NCI-H2029 treated with DMSO at 0.1 percent for 48 hours (cell line): ENCODE measurements around the gene TBC1D8.

Experiments
- DNase-seq: peaks from one replicate; lab custom pipeline; 2025; lab: John Stamatoyannopoulos, UW

Gene TBC1D8

DNA sequence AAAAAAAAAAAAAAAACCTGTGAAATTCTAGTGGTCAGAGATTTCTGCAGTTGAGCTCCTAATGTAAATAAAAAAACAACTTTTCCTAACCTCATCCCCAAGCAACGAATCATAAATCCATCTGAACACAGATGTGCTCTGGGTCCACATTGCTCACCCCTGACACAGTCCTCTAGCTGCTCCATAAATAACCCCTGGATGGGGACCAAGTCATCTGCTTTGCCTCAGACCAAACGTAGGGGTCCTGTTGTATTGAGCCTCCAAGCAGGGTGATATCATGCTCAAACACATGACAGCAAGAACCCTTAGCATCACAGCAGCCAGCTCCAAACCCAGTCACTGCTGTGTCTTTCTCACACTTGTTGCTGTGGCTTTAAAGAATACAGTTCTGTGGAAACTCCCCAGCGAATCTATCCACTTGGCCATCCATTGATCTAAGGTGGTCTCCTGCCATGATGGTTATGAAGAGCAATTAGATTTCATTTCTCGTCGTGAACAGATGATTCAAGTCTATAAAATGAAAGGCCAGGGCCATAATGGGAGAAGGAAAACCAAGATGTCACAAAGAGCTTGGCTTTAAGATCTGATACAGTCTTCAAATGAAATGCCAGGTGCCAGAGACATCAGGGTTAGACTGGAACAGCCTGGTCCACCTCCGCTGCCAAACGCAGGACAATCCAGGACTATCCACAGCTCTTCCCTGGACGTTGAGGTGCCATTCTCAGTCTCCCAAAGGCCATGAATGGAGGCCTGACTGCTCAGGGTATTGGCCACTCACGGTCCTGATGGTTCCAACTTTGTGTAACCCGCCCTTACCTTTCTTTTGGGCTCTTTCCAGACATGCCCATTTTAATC lies 39.0 kb downstream of the TBC1D8 start:
- no peak for DNase-seq

DNA sequence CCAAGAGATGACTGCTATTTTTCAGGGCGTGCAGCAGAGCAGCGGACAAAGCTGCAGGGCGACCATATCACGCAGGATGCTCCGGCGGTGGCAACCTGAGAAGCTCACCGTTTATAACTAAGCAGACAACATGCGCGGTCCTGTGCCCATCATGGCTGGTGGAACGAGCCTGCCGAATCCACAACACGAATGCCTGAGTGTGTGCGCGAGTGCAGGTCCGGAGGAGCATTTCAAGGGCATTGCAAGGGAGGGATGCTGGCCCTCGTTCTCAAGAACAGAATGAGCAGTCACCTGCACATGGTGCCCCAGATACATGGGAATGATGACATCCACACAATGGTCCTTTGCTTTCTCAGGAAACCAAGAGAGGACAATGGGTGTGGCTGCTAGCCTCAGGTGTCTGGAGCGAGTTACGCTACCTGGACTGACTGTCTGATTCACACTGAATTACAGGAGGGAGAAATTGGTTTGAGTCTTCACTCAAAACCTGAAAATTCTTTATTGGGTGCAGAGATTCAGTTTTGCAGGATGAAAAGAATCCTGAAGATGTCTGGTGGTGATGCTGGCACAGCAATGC lies 39.8 kb downstream of the TBC1D8 start:
- DNase-seq: no peak

DNA sequence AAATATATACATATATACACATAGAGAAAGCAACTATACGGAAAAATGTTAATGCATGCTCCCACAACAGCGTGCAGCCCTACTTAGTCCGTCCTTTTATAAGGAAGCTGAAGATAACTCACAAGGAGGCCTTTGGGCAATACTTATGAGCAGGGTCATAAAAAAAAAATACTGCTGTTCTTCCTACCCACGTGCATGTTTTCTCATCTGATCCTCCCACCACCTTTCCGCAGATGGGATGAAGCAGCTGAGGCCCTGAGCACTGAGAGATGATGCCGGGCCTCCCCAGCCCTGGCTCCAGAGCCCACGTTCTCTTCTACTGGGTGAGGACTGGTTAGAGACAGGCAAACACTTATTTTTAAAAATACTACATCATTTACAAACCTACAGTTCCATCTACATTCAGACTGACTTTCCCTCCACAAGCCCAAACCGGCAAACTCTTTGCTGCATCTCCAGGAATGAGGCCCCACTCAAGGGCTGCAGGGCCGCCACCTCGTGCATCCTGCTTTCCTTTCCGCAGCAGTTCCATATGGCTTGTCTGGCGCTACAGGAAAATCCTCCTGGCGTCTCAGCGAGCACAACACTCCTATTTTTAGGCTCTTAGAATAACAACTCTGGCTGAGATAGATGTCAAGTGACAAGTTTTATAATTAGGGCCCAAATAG lies 41.6 kb downstream of the TBC1D8 start:
- DNase-seq: no peak

DNA sequence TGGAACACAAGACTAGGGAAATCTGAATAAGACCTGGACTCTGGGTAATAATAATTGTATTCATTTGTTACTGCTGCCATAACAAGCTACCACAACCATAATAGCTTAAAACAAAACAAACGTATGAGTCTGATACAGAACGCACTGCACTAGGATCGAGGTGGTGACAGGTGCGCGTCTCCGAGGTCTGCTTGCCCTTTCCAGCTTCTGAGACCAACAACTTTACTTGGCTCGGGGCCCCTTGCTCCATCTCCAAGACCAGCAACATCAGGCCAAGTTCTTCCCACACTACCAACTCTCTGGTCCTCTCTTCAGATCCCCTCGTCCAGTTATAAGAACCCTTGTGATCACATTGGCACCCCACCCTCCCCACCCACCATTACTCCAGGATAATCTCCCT lies 42.8 kb downstream of the TBC1D8 start:
- no peak for DNase-seq

DNA sequence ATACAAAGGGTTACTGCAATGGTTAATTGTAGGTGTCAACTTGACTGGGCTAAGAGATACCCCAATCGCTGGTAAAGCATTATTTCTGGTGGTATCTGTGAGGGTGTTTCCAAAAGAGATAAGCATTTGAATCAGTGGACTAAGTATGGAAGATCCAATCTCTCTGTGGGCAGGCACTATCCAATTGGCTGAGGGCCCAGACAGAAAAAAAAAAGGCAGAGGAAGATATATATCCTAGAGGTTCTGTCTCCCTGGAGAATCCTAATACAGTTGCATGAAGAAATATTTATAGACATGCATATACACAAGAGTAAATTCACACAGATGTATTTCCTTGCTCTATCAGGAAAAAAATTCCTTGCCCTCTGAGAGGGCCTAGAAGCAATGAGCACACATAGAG lies 43.9 kb downstream of the TBC1D8 start:
- no peak for DNase-seq

DNA sequence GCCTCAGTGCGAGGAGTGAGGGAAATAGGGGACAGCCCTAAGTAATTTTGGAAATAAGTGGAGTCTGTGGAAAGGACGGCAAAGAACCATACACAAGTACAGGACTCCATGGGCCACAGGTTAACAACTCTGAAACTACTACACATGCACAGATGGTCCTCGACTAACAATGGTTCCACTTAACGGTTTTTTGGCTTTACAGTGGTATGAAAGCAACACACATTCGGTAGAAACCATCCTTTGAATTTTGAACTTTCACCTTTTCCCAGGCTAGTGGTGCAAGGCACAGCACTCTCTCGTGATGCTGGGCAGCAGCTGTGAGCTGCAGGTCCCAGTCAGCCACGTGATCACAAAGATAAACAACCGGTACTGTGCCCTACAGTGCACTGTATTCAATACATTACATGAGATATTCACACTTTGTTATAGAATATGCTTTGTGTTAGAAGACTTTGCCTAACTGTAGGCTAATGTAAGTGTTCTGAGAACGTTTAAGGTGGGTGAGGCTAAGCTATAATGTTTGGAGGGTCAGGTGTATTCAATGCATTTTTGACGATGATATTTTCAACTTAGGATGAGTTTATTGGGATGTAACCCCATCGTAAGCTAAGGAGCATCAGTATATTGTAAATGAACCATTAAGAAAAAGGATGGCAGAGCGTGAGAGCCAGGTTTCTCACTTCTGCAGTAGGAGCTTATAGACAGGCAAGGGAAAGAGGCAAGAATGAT lies 44.6 kb downstream of the TBC1D8 start:
- DNase-seq: no peak

DNA sequence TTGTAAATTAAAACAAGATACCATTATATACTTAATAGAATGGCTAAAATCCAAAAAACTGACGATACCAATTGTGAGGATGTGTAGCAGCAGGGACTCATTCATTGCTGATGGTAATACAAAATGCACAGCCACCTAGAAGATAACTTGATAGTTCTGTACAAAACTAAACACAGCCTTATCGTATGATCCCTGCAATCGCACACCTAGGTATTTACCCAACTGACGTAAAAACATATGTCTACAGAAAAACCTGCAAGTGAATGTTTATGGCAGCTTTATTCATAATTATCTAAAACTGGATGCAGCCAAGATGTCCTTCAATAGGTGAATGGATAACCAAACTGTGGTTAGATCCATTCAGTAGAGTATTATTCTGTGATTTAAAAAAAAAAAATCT lies 45.5 kb downstream of the TBC1D8 start:
- no peak for DNase-seq

DNA sequence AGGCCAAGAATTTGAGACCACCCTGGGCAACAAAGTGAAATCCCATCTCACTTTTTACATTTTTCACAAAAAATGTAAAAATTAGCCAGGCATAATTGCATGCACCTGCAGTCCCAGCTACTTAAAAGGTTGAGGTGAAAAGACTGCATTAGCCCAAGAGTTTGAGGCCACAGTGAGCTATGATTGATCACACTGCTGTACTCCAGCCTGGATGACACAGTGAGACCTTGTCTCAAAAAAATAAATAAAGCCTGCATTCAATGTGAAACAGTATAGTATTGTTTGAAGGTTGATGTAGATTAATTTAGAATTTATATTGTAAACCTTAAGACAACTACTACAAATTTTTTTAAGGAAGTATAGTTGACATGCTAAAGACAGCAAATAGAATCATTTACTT lies 53.5 kb downstream of the TBC1D8 start:
- no peak for DNase-seq

DNA sequence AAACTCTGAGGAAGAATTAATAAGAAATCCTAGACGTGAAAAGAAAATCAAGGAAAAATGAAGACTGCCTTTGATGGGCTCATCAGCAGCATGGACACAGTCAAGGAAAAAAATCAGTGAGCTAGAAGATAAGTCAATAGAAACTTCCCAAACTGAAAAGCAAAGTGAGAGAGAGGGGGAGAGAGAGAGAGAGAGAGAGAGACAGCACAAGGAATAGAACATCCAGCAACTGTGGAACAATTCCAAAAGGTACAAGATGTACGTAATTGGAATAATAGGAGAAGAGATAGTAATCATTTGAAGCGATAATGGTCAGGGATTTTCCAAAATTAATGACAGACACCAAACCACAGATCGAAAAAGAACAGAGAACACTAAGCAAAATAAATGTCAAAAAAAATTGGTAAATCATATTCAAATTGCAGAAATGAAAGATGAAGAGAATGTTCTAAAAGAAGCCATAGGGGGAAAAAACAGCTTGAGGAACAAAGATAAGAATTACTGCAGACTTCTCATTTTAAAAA lies 54.5 kb downstream of the TBC1D8 start:
- DNase-seq: no peak

DNA sequence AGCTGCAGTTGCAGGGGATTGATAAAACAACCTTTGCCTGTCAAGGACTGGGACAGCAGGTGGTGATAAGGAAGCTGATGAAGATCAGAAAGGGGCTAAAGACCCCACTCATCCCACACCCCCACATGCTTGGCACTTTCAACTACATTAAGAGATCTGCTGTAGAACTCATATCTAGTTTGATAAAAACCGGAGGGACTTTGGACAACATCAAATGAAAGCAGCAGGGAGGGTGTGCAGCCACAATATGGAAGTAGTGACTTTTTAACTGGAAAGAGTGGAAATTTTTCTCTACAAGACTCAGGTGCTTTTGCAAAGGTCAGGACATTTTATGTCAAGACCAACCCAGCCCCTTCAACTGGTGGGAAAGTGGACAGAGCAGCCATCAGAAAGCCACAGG lies 56.8 kb downstream of the TBC1D8 start:
- DNase-seq: no peak

DNA sequence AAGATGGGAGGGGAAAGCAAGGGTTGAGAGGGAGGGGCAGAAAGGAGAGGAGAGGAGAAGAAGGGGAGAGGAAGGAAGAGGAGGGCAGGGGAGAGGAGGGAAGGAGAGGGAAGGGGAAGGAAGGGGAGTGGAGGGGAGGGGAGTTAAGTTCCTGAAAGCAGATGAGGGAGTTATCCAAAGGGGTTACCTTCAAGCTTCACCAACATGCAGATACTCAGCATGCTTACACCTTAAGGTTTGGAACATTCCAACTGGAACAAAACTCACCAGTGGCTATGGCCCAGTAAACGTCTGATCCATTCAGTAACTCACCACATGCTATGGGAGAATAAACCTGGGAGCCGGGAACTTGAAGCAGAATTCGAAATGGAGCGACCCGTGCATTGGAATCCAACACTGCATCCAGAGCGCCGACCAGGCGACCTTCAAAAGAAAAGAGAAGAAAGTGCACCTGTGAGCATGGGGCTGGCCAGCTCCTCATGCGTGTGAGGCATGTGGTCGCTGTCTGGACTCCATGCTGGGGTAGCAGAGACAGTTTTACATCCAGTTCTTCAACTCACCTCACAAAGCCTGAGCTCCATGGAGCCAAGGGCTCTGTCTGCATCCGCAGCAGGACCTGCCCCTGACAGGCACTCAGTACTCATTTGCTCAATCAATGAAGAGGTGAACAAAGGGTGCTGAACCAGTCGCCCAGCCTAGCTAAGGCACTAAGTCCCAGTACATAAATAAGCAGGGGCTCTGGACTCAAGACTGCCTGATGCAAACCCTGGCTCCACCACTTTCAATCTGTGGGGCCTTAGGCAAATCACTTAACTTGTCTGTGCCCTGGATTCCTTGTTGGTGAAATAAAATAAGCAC lies 61.0 kb downstream of the TBC1D8 start:
- no peak for DNase-seq

DNA sequence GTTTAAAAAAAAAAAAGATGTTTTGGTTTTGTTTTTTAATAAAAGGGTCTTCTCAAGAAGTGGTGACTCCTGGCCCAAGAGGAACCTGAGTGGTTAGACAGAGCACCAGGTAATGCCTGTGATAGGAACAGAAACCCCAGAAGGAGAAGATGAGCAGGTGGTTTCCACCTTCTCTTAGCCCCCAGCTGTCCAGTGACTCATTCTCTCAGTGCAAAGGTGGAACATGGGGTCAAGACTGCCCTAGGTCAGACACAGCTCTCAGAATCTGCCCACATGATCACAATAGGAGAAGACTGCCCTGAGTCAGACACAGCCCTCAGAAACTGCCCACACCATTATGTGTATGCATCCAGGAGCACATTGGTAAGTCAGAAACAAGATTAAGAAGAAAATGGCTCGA lies 61.8 kb downstream of the TBC1D8 start:
- no peak for DNase-seq

DNA sequence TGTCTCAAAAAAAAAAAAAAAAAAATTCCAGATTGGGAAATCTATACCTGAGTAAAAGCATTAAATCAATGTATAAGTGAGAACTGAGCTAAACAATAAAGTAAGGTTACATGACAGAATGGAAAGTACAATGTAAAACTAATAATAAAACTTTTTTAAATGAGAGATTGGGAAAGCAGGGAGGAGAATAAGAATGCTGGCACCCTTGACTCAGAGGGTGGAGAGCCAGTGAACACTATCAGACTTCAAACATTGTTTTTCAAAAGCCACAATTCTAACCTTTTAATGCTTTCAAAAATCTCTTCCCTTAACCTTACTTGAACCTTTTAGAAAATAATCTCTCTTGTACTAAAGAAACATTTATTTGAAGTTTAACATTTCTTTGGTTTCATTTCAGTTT lies 63.5 kb downstream of the TBC1D8 start:
- no peak for DNase-seq

DNA sequence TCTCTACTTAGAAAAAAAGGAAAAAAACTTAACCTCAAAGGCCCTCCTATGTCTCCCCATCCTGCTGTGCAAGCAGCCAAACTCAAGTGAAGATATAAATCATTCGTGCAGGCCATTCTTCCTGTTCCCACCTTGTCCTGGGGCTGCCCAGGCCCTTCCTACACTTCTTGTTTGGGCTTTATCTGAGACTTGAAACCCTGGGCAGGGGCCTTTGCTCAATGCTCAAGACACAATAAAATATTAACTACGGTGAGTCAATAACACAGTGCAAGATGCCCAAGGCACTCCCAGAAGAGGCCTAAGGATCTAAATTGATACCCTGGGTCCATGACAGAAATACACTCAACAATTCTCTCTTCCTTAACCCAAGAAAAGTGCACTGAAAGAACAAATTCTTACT lies 67.6 kb downstream of the TBC1D8 start:
- DNase-seq: no peak

DNA sequence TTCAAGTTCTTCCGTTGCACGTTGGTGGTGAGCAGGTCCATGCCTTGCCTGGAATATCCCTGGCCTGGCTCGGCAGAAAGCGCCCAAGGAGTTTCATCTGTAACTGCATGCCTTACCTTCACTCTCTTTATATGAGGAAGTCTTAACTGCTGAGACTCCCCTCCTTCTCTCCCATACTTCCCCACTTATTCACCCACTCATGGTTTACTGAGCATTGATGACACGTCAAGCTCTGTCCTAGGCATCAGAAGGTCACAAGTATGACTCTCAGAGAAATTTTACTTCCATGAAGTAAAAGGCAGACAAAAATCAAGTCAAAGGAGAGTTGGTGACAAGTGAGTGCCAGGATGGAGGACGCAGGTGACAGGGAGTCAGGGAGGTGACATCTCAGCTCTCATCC lies 68.2 kb downstream of the TBC1D8 start:
- no peak for DNase-seq

DNA sequence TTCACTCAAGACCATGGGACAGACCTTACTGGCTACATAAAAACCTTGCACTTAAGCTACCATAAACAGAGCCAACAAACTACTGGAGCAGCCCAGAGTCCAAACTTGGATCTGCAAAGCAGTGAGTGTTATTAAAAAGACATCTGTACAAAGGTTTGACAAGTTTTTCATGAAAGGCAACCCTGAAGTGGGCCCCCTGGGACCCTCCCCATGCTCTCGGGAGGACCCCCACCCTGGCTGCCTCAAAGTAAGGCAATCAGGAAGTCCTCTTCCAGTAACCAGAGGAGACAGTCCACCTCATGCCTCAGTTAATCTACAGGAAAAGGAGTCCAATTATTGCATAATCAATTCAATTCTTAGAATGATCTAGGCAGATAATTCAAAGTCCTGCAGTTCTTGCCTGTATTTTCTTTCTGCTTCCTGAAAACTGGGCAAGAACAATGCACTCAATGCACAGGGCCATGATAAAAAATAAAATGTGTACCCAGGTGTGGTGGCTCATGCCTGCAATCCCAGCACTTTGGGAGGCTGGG lies 69.7 kb downstream of the TBC1D8 start:
- no peak for DNase-seq

DNA sequence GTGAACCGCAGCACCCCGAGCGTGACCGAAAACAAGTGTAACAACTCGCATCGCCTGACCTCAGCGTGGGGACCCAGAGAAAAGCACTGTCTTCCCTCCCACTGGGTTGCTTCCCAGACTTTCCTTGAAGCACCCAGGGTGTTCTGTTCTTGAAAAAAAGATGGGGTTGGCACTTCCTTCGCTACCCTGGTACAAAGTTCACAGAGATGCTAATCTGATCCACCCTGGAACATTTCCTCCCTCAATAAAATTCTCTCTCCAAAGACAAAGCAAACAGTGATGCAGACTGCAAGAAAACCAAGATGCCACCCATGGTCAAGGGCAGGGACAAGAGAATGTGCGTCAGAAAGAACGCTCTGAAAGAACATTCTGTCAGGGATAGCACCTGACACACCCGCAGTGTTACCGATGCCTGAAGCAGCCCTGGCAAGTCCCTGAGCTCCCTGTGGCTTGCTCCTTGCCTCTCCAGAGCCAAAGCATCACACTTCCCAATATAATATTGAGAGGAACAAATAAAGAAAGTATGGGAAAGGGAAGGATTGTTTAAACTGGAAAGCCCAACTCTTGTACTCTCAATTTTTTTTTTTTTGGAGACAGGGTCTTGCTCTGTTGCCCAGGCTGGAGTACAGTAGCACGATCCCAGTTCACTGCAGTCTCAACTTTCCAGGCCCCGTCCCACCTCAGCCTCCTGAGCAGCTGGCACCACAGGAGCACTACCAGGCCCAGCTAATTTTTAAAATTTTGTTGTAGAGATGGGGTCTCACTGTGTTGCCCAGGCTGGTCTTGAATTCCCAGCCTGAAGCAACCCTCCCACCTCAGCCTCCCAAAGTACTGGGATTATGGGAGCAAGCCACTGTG lies 70.7 kb downstream of the TBC1D8 start:
- no peak for DNase-seq

DNA sequence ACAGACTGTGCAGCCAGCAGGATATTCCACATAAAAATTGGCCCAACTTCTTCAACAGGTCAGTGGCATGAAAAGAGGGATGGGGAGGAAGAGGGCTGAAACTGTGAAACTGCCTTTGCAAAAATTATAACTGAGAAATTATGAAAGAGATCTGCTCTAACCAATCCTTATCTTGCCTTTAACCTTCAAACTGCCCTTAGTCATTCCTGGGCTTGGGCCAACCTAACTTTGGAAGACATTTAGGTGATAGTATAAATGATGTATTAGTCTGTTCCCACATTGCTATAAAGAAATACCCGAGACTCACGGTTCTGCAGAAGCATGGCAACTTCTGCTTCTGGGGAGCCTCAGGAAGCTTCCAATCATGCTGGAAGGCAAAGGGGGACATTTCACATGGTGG lies 74.6 kb downstream of the TBC1D8 start:
- no peak for DNase-seq

DNA sequence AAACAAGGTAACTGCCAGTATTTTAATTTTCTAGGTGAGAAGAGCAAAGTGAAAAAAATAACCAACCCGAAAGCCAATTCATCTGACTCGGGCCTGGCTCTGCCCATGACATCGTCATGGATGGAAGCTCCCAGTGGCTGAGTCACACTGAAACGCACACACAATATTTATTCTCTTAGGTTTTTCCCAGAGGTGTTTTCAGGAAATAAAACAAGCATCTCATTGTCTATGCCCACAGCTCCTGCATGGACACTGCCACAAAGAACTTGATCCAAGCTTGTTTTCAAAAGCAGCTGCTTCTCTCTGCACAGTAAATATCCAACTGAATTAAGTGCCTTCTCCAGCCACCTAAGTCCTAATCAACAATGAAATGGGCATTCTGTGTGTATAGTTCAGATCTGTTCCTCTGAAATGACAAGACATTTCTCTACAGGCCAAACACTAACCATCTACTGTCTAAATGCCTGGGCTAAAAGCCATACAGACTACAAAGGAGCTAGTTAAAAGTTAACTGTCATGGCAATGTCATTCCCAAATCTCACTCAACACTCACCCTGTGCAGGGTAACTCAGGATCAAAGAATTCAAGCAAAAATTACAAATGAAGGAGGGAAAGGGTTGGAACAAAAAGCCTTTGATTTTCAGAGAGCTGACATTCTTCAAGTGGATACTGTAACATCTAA lies 86.2 kb downstream of the TBC1D8 start:
- DNase-seq: peak; percentile 67

DNA sequence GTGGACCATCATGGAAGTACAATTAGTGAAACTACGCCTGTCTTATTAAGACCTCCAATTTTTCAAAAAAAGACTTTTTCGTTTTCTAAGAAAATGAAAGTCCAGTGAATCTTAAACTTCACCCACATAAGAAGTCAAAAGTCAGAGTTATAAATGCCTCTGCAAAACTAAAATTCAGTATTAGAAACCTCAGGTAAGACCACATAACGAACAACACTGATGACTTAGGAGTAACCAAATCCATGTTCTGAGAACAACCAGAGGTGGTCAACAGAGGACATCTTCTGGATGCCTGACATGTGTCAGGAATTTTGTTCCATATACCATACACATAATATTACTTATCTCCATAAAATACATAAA lies 86.7 kb downstream of the TBC1D8 start:
- DNase-seq: no peak
